ENCODE results near the gene SRRM4.

SRRM4 gene

DNA sequence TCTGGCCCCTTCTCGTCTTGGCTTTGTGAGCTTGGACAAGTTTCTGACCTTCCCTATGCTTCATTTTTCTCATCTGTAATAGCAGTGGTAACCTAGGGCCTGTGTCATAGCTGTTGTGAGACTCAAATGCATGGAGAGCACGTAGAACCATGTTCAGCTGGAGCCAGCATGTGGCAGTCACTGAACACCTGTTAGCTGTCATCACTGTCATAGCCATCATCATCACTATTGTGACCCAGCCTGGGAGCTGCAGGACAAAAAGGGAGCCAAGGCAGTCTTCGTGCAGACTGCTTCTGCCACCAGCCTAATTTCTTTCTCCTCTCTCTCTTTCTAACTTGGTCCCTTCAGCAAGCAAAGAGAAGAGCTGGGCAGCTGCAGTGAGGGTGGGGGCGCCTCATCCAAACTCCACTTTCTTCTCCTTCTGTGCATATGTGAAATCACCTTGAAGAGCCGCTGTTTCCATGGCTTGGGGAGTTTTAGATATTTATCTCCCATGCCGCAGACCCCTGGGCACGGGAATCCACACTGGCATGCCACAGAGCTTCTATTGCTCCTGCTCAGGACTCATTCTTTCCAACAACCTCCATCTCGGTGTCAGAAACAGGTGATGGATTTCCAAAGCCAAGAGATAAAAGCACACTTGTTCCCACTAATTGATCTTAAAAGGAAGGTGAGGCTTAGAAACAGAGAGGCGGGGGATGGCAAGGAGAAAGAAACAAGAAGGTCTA, 87.0 kb downstream of the SRRM4 start:
- H3K9ac ChIP-seq (ENCODE audit: low read depth in 1 of 2, low read length in 2 of 2) = no peak overlapping the region
- H3K4me1 ChIP-seq (ENCODE audit: control insufficient read depth in 1 of 2, insufficient read depth in 2 of 2, low read length in 2 of 2) = no peaks in the 10 kb centered on the region
- H3K27me3 ChIP-seq (ENCODE audit: control insufficient read depth in 1 of 2, insufficient read depth in 2 of 2, low read length in 2 of 2) = no peaks in the 10 kb centered on the region
- no peak overlapping the region for H3K27ac ChIP-seq (ENCODE audit: low read depth, low read length)
- H3K9me3 ChIP-seq (ENCODE audit: control insufficient read depth in 1 of 2, low read length in 2 of 2) = no peaks in the 10 kb centered on the region
- no peaks in the 10 kb centered on the region for H3K36me3 ChIP-seq (ENCODE audit: control insufficient read depth in 1 of 2, insufficient read depth in 2 of 2, low read length in 2 of 2)
- H3K4me3 ChIP-seq (ENCODE audit: low read depth in 1 of 2, low read length in 2 of 2) = no peak overlapping the region

DNA sequence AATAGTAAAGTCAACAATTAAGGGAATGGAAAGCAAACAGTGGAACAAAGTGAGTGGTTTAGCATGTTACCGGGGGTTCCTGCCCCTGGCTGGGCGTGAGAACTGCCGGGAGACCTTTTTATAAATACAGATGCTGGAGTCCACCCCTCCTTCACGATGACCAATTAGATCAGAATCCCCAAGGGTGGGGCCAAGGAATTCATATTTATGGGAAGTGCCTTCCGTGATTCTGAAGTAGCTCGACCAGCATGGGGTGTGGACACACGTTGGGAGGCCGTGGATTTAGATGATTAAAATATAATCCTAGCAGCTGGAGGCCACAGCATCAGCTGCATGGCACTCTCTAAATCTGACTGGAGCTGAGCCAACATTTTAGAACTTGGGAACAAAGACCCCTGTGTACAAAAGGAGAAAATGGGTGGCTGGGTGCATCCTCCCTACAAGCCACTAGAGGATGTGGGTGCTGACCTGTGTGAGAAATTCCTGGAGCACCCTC, 87.9 kb downstream of the SRRM4 start:
- no peaks in the 10 kb centered on the region for H3K4me1 ChIP-seq (ENCODE audit: control insufficient read depth in 1 of 2, insufficient read depth in 2 of 2, low read length in 2 of 2)
- no peak overlapping the region for H3K27ac ChIP-seq (ENCODE audit: low read depth, low read length)
- no peaks in the 10 kb centered on the region for H3K9me3 ChIP-seq (ENCODE audit: control insufficient read depth in 1 of 2, low read length in 2 of 2)
- no peaks in the 10 kb centered on the region for H3K27me3 ChIP-seq (ENCODE audit: control insufficient read depth in 1 of 2, insufficient read depth in 2 of 2, low read length in 2 of 2)
- H3K36me3 ChIP-seq (ENCODE audit: control insufficient read depth in 1 of 2, insufficient read depth in 2 of 2, low read length in 2 of 2) = no peaks in the 10 kb centered on the region
- H3K9ac ChIP-seq (ENCODE audit: low read depth in 1 of 2, low read length in 2 of 2) = no peak overlapping the region
- H3K4me3 ChIP-seq (ENCODE audit: low read depth in 1 of 2, low read length in 2 of 2) = no peak overlapping the region

DNA sequence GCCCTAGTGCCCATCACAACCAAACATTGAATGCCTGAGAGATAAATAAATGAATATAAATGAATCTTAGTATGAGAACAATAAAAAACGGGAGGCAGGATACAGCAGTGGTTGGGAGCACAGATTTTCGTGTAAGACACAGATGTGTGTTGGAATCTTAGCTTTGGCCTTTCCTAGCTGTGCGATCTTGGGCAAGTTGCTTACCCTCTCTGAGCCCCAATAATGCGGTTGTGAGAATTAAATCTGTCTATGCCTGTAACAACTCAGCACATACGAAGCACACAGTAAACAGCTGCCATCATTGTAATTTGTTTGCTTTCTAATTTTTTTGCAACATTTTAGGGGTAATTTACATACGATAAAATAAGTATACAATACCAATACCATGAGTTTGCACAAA, 89.8 kb downstream of the SRRM4 start:
- Histone ChIP-seq H3K9me3 (ENCODE audit: control insufficient read depth in 1 of 2, low read length in 2 of 2) (peaks cover 0 to 2% of the 10 kb centered on the region in 2 donors), H3K27ac (ENCODE audit: low read depth, low read length) (no peak overlapping the region), H3K27me3 (ENCODE audit: control insufficient read depth in 1 of 2, insufficient read depth in 2 of 2, low read length in 2 of 2) (no peaks in the 10 kb centered on the region), H3K36me3 (ENCODE audit: control insufficient read depth in 1 of 2, insufficient read depth in 2 of 2, low read length in 2 of 2) (no peaks in the 10 kb centered on the region), H3K4me3 (ENCODE audit: low read depth in 1 of 2, low read length in 2 of 2) (no peak overlapping the region), H3K9ac (ENCODE audit: low read depth in 1 of 2, low read length in 2 of 2) (no peak overlapping the region), H3K4me1 (ENCODE audit: control insufficient read depth in 1 of 2, insufficient read depth in 2 of 2, low read length in 2 of 2) (no peaks in the 10 kb centered on the region)

DNA sequence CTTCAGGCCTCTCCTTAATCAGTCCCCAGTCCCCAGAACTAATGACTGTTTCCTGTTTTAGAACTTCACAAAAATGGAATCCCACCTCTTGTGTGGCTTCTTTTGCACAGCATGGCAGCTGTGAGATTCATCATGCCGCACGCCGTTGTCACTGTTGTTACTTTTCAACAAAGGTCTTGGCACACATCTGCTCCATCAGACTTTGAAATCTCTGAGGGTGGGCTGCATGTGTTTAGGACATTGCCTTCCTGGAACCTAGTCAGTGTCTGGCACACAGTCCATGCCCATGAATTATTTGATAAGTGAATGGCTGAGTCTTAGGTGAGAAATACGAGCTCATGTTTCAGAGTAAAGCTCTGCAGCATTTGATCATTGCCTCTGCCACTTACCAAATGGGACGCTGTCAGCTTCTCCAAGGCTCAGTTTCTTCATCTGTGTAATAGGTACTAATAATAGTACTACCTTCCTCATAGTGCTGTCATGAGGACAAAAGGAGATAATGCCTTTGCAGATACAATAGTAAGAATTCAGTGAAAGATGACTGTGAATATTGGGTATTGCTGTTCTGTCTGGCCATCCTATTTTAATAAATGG, 90.4 kb downstream of the SRRM4 start:
- Histone ChIP-seq H3K27ac (ENCODE audit: low read depth, low read length) (no peak overlapping the region), H3K4me1 (ENCODE audit: control insufficient read depth in 1 of 2, insufficient read depth in 2 of 2, low read length in 2 of 2) (no peaks in the 10 kb centered on the region), H3K9me3 (ENCODE audit: control insufficient read depth in 1 of 2, low read length in 2 of 2) (peaks cover 0 to 2% of the 10 kb centered on the region in 2 donors), H3K4me3 (ENCODE audit: low read depth in 1 of 2, low read length in 2 of 2) (no peak overlapping the region), H3K36me3 (ENCODE audit: control insufficient read depth in 1 of 2, insufficient read depth in 2 of 2, low read length in 2 of 2) (no peaks in the 10 kb centered on the region), H3K9ac (ENCODE audit: low read depth in 1 of 2, low read length in 2 of 2) (no peak overlapping the region), H3K27me3 (ENCODE audit: control insufficient read depth in 1 of 2, insufficient read depth in 2 of 2, low read length in 2 of 2) (no peaks in the 10 kb centered on the region)

DNA sequence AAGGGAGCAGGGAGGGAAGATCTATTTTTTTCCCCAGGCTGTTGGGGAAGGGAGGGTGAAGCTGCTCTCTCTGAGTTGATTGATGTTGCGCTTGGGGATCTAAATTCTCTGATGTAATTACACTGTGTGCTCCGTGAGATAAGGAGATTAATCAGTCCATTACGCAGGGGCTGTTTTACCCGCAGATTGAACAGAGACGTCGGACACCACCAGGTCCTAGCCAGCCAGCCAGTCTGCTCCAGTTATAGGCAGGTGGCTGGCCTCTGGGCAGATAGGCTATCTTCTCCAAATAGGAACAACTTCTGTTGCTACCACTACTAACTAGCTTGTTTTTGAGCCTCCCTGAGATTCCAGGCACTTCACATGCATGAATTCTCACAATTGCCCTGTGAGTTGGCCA, 91.1 kb downstream of the SRRM4 start:
- no peaks in the 10 kb centered on the region for H3K36me3 ChIP-seq (ENCODE audit: control insufficient read depth in 1 of 2, insufficient read depth in 2 of 2, low read length in 2 of 2)
- H3K4me1 ChIP-seq (ENCODE audit: control insufficient read depth in 1 of 2, insufficient read depth in 2 of 2, low read length in 2 of 2) = no peaks in the 10 kb centered on the region
- no peak overlapping the region for H3K27ac ChIP-seq (ENCODE audit: low read depth, low read length)

DNA sequence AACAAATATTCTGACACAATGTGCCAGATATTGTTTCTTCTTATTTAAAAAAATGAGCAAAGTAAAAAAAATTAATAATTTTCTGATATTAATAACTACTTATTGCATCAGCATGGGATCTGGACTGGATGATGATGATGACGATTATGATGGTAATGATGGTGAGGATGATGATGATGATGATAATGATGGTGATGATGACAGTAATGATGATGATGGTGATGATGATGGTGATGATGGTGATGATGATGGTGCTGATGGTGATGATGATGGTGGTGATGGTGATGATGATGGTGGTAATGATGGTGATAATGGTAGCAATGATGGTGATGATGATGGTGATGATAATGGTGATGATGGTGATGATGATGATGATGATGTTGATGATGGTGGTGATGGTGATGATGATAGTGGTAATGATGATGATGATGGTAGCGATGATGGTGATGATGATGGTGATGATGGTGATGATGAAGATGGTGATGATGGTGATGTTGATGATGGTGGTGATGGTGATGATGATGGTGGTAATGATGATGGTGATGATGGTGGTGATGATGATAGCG, 94.0 kb downstream of the SRRM4 start:
- H3K27ac ChIP-seq (ENCODE audit: low read depth, low read length) = no peak overlapping the region
- no peaks in the 10 kb centered on the region for H3K36me3 ChIP-seq (ENCODE audit: control insufficient read depth in 1 of 2, insufficient read depth in 2 of 2, low read length in 2 of 2)
- H3K4me3 ChIP-seq (ENCODE audit: low read depth in 1 of 2, low read length in 2 of 2) = no peak overlapping the region
- peaks cover 0 to 2% of the 10 kb centered on the region in 2 donors for H3K9me3 ChIP-seq (ENCODE audit: control insufficient read depth in 1 of 2, low read length in 2 of 2)
- H3K4me1 ChIP-seq (ENCODE audit: control insufficient read depth in 1 of 2, insufficient read depth in 2 of 2, low read length in 2 of 2) = no peaks in the 10 kb centered on the region
- H3K9ac ChIP-seq (ENCODE audit: low read depth in 1 of 2, low read length in 2 of 2) = no peak overlapping the region
- H3K27me3 ChIP-seq (ENCODE audit: control insufficient read depth in 1 of 2, insufficient read depth in 2 of 2, low read length in 2 of 2) = no peaks in the 10 kb centered on the region

More for the DNA sequence above, 91.1 kb downstream of the SRRM4 start:
- H3K9ac ChIP-seq (ENCODE audit: low read depth in 1 of 2, low read length in 2 of 2) = no peak overlapping the region
- peaks cover 0 to 2% of the 10 kb centered on the region in 2 donors for H3K9me3 ChIP-seq (ENCODE audit: control insufficient read depth in 1 of 2, low read length in 2 of 2)
- H3K4me3 ChIP-seq (ENCODE audit: low read depth in 1 of 2, low read length in 2 of 2) = no peak overlapping the region
- H3K27me3 ChIP-seq (ENCODE audit: control insufficient read depth in 1 of 2, insufficient read depth in 2 of 2, low read length in 2 of 2) = no peaks in the 10 kb centered on the region

DNA sequence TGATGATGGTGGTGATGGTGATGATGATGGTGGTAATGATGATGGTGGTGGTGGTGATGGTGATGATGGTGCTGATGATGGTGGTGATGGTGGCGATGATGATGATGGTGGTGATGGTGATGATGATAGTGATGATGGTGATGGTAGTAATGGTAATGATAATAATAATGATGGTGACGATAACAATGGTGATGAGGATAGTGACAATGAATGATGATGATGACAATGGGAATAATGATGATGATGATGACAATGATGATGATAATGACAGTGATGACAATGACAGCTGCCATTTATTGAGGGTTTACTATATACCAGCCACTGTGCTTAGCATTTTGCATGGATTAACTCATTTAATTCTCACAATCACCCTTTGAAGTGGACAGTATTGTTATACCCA, 94.6 kb downstream of the SRRM4 start:
- no peaks in the 10 kb centered on the region for H3K4me1 ChIP-seq (ENCODE audit: control insufficient read depth in 1 of 2, insufficient read depth in 2 of 2, low read length in 2 of 2)
- H3K36me3 ChIP-seq (ENCODE audit: control insufficient read depth in 1 of 2, insufficient read depth in 2 of 2, low read length in 2 of 2) = no peaks in the 10 kb centered on the region
- H3K9ac ChIP-seq (ENCODE audit: low read depth in 1 of 2, low read length in 2 of 2) = no peak overlapping the region
- H3K9me3 ChIP-seq (ENCODE audit: control insufficient read depth in 1 of 2, low read length in 2 of 2) = peaks cover 0 to 2% of the 10 kb centered on the region in 2 donors
- H3K27ac ChIP-seq (ENCODE audit: low read depth, low read length) = no peak overlapping the region
- no peaks in the 10 kb centered on the region for H3K27me3 ChIP-seq (ENCODE audit: control insufficient read depth in 1 of 2, insufficient read depth in 2 of 2, low read length in 2 of 2)
- H3K4me3 ChIP-seq (ENCODE audit: low read depth in 1 of 2, low read length in 2 of 2) = no peak overlapping the region

DNA sequence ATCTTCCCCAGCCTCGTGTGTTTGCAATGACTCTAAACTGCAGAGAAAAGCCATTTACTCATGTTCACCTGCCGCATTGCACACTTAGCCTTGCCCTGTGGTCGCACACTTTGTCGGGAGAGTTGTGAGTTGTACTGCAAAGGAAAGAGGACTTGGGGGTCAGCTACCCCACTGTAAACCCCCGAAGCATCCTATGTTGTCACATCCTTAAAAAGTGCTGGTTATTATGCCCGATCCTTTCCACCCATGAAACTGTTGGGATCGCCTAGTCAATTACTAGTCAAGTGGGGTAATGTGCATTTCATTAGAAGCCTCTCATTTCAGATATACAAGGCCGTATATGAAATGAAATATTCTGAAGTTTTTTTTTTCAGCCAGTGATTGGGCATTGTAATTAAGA, 98.2 kb downstream of the SRRM4 start:
- H3K4me1 ChIP-seq (ENCODE audit: control insufficient read depth in 1 of 2, insufficient read depth in 2 of 2, low read length in 2 of 2) = no peaks in the 10 kb centered on the region
- no peaks in the 10 kb centered on the region for H3K27me3 ChIP-seq (ENCODE audit: control insufficient read depth in 1 of 2, insufficient read depth in 2 of 2, low read length in 2 of 2)
- H3K36me3 ChIP-seq (ENCODE audit: control insufficient read depth in 1 of 2, insufficient read depth in 2 of 2, low read length in 2 of 2) = no peaks in the 10 kb centered on the region
- no peak overlapping the region for H3K9ac ChIP-seq (ENCODE audit: low read depth in 1 of 2, low read length in 2 of 2)
- peaks cover 0 to 2% of the 10 kb centered on the region in 2 donors for H3K9me3 ChIP-seq (ENCODE audit: control insufficient read depth in 1 of 2, low read length in 2 of 2)
- no peak overlapping the region for H3K4me3 ChIP-seq (ENCODE audit: low read depth in 1 of 2, low read length in 2 of 2)
- H3K27ac ChIP-seq (ENCODE audit: low read depth, low read length) = no peak overlapping the region

DNA sequence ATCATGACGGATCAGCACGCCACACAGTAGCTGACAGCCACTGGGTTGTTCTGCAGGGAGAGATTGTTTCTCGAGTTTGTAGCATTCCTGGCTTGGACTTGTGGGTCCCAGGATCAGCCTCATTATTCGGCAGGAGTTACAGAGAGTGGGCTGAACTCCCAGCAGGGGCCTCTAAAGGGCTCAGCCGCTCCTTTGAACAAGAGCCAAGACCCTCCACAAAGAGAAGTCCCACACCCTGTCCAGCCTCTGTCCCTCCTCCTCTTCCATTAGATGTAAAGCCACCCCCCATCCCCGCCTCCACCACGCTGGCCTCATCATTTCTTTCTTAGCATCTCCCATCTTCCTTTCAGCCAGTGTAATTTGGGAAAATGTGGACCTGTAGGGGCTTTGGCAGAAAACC, 100.7 kb downstream of the SRRM4 start:
- H3K36me3 ChIP-seq (ENCODE audit: control insufficient read depth in 1 of 2, insufficient read depth in 2 of 2, low read length in 2 of 2) = no peaks in the 10 kb centered on the region
- no peak overlapping the region for H3K9ac ChIP-seq (ENCODE audit: low read depth in 1 of 2, low read length in 2 of 2)
- H3K4me1 ChIP-seq (ENCODE audit: control insufficient read depth in 1 of 2, insufficient read depth in 2 of 2, low read length in 2 of 2) = no peaks in the 10 kb centered on the region
- H3K27me3 ChIP-seq (ENCODE audit: control insufficient read depth in 1 of 2, insufficient read depth in 2 of 2, low read length in 2 of 2) = no peaks in the 10 kb centered on the region
- no peak overlapping the region for H3K27ac ChIP-seq (ENCODE audit: low read depth, low read length)
- H3K9me3 ChIP-seq (ENCODE audit: control insufficient read depth in 1 of 2, low read length in 2 of 2) = no peaks in the 10 kb centered on the region
- no peak overlapping the region for H3K4me3 ChIP-seq (ENCODE audit: low read depth in 1 of 2, low read length in 2 of 2)

DNA sequence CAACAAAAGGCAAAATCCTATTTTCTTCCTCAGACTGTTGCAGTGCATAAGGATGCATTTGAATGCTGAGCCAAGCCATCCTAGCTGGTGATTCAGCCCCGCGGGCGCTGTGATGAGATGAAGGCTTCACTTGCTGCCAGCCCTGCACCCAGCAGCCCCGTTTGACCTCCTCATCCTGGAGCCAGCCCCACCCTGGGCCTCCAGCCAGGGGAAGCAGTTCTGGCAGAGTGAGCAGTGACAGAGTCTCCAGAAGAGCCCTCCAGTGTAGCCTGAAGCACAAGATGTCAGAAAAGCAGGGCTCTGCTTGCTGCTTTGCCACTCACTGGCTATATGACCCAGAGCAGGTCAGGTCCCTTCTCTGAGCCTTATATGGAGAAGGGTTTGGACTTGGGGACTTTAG, 101.2 kb downstream of the SRRM4 start:
- no peaks in the 10 kb centered on the region for H3K36me3 ChIP-seq (ENCODE audit: control insufficient read depth in 1 of 2, insufficient read depth in 2 of 2, low read length in 2 of 2)
- no peaks in the 10 kb centered on the region for H3K9me3 ChIP-seq (ENCODE audit: control insufficient read depth in 1 of 2, low read length in 2 of 2)
- no peak overlapping the region for H3K4me3 ChIP-seq (ENCODE audit: low read depth in 1 of 2, low read length in 2 of 2)
- no peaks in the 10 kb centered on the region for H3K27me3 ChIP-seq (ENCODE audit: control insufficient read depth in 1 of 2, insufficient read depth in 2 of 2, low read length in 2 of 2)
- no peaks in the 10 kb centered on the region for H3K4me1 ChIP-seq (ENCODE audit: control insufficient read depth in 1 of 2, insufficient read depth in 2 of 2, low read length in 2 of 2)
- no peak overlapping the region for H3K27ac ChIP-seq (ENCODE audit: low read depth, low read length)
- no peak overlapping the region for H3K9ac ChIP-seq (ENCODE audit: low read depth in 1 of 2, low read length in 2 of 2)
